Progenitor cell of endocrine pancreas (in vitro differentiated cells): ENCODE data around the gene ADD1. TPM values are rescaled to one million over a fixed set of nuclear protein-coding genes. Genes with fewer than 3 reads are reported as not detected.
"Not testable (repeated sequence)": the region's sequence is repeated elsewhere in the genome, so short reads cannot be mapped to it uniquely, and the experiment has no call there.

ENCODE experiments used
- DNase-seq: peaks from one replicate; pipeline ENCODE4 v3.0.0; 2021; ENCODE audit warnings: low spot score; ENCODE audit not compliant: unreplicated experiment
- H3K27ac Mint-ChIP-seq: 2 replicates; pipeline ENCODE4 v1.8.0; 2021; ENCODE audit warnings: mild to moderate bottlenecking, moderate library complexity, mixed read lengths
- H3K27me3 Mint-ChIP-seq: 2 replicates; pipeline ENCODE4 v1.8.0; 2021; ENCODE audit warnings: mixed read lengths
- H3K36me3 Mint-ChIP-seq: 2 replicates; pipeline ENCODE4 v1.8.0; 2022; ENCODE audit warnings: mixed read lengths; ENCODE audit not compliant: insufficient read depth
- H3K4me1 Mint-ChIP-seq: 2 replicates; pipeline ENCODE4 v1.8.0; 2021; ENCODE audit warnings: low read depth, mixed read lengths
- H3K4me3 Mint-ChIP-seq: 2 replicates; pipeline ENCODE4 v1.8.0; 2021; ENCODE audit warnings: low read depth, mild to moderate bottlenecking, moderate library complexity, mixed read lengths
- H3K9me3 Mint-ChIP-seq: 2 replicates; pipeline ENCODE4 v1.8.0; 2021; ENCODE audit warnings: low read depth, mixed read lengths
- CTCF ChIP-seq: fragments of 200-600 bp; sonication (generic); IDR thresholded peaks from one replicate; pipeline ENCODE4 v1.5.0; 2021; ENCODE audit warnings: antibody characterized with exemption, mild to moderate bottlenecking; ENCODE audit not compliant: unreplicated experiment
- total RNA-seq: library from RNA; stranded (reverse); gene quantifications from 2 replicates; pipeline ENCODE4 v1.2.1, GENCODE V29; 2021

The ADD1 gene
- total RNA-seq, 1 donor from 2014 or later, result 271 TPM

- peaks cover 12% of the 10 kb centered on the region for H3K4me1 Mint-ChIP-seq
- no peak for TF ChIP-seq CTCF
- no peak for DNase-seq
- H3K27me3 Mint-ChIP-seq, result no peaks in the 10 kb centered on the region
- H3K4me3 Mint-ChIP-seq, result peak overlapping the region; percentile 81
- H3K27ac Mint-ChIP-seq, result peak overlapping the region; percentile 67
- H3K9me3 Mint-ChIP-seq, result no peaks in the 10 kb centered on the region
- peaks cover 8% of the 10 kb centered on the region for H3K36me3 Mint-ChIP-seq
These were observed 92.4 kb downstream of the ADD1 start for GRCh38 chr4:2935762-2936743.

GRCh38 chr4:2936773-2937145 lies 93.1 kb downstream of the ADD1 start:
- peaks cover 8% of the 10 kb centered on the region for H3K36me3 Mint-ChIP-seq
- no peak for DNase-seq
- no peak for TF ChIP-seq CTCF
- H3K4me3 Mint-ChIP-seq, result peak overlapping the region; percentile 81
- H3K9me3 Mint-ChIP-seq, result no peaks in the 10 kb centered on the region
- H3K27me3 Mint-ChIP-seq, result no peaks in the 10 kb centered on the region
- no peak overlapping the region for H3K27ac Mint-ChIP-seq
- peaks cover 12% of the 10 kb centered on the region for H3K4me1 Mint-ChIP-seq

GRCh38 chr4:2937146-2937857 lies 93.7 kb downstream of the ADD1 start:
- H3K36me3 Mint-ChIP-seq, result peaks cover 8% of the 10 kb centered on the region
- peak overlapping the region; percentile 81 for H3K4me3 Mint-ChIP-seq
- no peak overlapping the region for H3K27ac Mint-ChIP-seq
- H3K27me3 Mint-ChIP-seq, result no peaks in the 10 kb centered on the region
- no peaks in the 10 kb centered on the region for H3K9me3 Mint-ChIP-seq
- TF ChIP-seq CTCF, result no peak
- peaks cover 12% of the 10 kb centered on the region for H3K4me1 Mint-ChIP-seq
- no peak for DNase-seq

- H3K27ac Mint-ChIP-seq, result no peak overlapping the region
These were observed 94.3 kb downstream of the ADD1 start for GRCh38 chr4:2937986-2938385.

GRCh38 chr4:2938411-2938810 lies 94.8 kb downstream of the ADD1 start:
- not testable (repeated sequence) for H3K27ac Mint-ChIP-seq, H3K27me3 Mint-ChIP-seq, H3K4me1 Mint-ChIP-seq, H3K9me3 Mint-ChIP-seq, DNase-seq, H3K4me3 Mint-ChIP-seq
- peaks cover 11% of the 10 kb centered on the region for H3K36me3 Mint-ChIP-seq

More at GRCh38 chr4:2937986-2938385, 94.3 kb downstream of the ADD1 start:
- H3K36me3 Mint-ChIP-seq, result peaks cover 11% of the 10 kb centered on the region
- DNase-seq, result no peak
- H3K27me3 Mint-ChIP-seq, result no peaks in the 10 kb centered on the region
- H3K4me1 Mint-ChIP-seq, result peaks cover 11% of the 10 kb centered on the region
- no peak overlapping the region for H3K4me3 Mint-ChIP-seq
- H3K9me3 Mint-ChIP-seq, result no peaks in the 10 kb centered on the region
- no peak for TF ChIP-seq CTCF
